GM18511 (cell line): ENCODE data around the gene ATP6V0C.
"Not testable (repeated sequence)": the region's sequence is repeated elsewhere in the genome, so short reads cannot be mapped to it uniquely, and the experiment has no call there.

Source experiments
- ATAC-seq: cut with Tn5 transposase; IDR thresholded peaks from one replicate; pipeline ENCODE4 v1.9.1; 2021; ENCODE audit warnings: mild to moderate bottlenecking, moderate library complexity; ENCODE audit not compliant: unreplicated experiment

ATP6V0C gene

DNA sequence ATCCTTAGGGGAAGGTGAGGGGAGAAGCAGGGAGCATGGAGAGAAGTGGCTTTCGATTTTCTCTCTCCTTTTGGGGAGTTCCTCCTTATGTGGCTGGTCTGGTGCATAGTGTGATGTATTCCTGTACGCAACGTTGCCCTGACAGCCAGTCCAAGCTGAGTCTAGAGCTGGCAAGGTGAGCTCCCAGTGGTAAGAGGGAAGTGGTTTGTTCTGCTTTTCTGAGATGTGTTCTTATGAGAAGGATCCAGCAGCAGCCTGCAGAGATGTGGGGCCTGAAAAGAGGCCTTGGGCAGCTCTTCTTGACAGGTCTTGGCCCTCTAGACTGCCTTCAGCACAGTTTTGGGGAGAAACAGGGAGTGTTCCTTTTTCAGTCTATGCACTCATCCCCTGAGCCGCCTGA lies 27.2 kb downstream of the ATP6V0C start:
- ATAC-seq = not testable (repeated sequence)

DNA sequence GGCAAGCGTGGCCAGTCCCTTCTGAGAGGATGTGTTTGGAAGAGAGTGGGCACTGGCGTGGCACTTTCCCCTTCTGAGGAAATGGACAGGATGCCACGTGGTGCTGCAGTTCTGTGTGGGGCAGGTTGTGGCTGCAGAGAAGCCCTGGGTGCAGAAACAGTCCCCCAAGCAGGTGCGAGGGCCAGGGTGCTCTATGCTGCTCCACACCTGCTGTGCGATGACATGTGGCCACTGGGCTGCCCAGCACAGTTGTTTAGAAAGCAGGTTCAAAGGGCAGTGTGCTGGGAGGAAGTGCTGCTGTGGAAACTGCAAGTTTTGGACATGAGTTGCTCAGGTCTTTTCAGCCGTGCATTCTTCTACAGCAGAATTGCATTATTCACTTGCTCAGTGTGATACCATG lies 27.7 kb downstream of the ATP6V0C start:
- ATAC-seq = not testable (repeated sequence)

DNA sequence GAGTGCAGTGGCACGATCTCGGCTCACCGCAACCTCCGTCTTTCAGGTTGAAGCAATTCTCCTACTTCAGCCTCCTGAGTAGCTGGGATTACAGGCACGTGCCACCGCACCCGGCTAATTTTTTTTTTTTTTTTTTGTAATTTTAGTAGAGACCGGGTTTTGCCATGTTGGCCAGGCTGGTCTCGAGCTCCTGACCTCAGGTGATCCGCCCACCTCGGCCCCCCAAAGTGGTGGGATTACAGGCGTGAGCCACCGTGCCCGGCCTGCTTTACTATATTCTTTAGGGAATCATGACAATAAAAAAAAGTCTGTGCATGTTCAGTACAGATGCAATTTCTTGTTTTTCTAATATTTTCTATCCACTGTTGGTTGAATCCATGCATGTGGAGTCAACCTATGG lies 30.0 kb downstream of the ATP6V0C start:
- ATAC-seq = not testable (repeated sequence)

DNA sequence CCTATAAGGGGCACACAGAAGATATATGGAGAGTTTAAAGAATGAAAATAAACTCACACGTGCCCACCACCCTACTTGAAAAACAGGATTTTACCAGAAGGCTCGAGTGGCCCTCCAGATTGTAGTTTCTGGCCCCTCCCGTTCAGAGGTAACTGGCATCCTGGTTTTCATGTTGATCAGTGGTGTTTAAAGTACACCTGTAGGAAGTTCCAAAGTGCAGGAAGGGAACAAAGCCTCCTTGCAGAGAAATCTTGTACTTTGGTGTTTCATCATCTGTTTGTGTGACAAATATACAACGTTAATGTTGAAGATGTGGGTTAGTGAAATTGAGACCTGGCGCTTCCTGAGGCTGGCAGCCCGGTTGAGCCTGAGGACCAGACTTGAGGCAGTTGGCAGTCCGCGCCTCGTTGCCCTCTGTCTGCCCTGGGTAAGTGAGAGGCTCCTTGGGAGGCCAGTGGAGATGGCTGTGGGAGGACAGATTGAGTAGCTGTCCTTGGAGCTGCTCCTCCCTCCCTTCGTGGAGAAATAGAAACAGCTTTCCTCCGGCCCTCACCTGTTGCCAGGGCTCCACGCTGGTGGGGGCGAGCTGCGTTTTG lies 36.6 kb downstream of the ATP6V0C start:
- ATAC-seq = not testable (repeated sequence)

DNA sequence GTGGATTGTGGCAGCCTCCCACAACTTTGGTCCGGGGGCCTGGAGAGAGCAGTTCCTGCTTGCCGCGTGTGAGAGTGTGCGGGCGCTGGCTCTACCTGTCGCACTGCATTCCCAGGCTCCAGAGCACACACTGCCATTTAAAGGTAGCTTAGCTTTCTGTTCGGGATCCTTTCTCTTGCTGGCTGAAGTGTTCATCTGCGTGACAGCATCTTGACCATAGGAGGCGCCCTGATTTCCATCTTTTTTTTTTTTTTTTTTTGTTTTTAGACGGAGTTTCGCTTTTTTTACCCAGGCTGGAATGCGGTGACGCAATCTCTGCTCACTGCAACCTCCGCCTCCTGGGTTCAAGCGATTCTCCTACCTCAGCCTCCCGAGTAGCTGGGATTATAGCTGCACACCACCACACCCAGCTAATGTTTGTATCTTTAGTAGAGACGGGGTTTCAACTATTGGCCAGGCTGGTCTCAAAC lies 37.7 kb downstream of the ATP6V0C start:
- not testable (repeated sequence) for ATAC-seq

DNA sequence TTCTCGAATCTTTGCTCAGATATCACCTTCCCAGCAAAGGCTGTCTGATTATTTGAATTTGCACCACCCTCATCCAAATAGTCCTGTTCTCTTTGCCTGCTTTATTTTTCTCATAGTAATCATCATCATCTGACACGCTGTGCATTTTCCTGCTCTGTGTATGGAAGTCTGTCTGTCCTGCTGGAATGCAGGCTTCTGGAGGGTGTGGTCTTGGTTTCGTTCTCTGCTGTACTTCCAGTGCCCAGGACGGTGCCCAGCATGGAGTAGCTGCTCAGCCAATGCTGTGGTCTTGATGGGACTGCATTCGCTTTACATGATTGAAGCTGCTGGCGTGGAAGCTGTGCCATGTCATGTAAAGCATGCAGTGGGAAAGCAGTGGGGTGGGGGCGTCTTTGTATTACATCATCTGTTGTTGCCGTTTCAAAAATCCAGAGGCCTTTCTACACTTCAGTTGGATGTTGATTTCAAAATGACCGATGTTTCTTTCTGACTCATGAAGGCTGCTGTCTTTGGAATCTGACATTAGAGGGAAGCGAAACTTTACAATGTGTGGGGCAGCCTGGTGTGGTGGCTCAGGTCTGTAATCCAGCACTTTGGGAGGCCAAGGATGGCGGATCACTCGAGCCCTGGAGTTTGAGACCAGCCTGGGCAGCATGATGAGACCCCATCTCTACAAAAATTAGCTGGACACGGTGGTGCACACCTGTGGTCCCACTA lies 41.1 kb downstream of the ATP6V0C start:
- ATAC-seq = not testable (repeated sequence)

DNA sequence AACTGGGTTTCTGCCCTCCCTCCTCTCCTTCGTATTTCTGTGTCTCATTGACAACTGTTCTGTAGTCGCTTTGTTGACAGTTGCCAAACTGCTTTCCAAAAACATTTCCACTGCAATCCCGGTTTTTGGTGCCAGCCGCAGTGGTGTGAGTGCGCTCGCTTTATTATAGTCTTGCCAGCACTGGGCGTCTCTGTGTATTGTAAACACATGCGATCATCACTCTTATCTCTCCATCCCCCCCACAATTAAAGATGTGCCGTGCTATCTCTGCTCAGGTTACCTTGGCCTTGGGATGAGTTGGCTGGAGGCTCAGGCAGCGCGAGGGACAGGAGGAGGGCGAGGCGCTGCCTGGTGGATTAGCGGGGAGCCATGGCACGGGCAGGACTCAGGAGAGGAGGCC lies 43.4 kb downstream of the ATP6V0C start:
- not testable (repeated sequence) for ATAC-seq

DNA sequence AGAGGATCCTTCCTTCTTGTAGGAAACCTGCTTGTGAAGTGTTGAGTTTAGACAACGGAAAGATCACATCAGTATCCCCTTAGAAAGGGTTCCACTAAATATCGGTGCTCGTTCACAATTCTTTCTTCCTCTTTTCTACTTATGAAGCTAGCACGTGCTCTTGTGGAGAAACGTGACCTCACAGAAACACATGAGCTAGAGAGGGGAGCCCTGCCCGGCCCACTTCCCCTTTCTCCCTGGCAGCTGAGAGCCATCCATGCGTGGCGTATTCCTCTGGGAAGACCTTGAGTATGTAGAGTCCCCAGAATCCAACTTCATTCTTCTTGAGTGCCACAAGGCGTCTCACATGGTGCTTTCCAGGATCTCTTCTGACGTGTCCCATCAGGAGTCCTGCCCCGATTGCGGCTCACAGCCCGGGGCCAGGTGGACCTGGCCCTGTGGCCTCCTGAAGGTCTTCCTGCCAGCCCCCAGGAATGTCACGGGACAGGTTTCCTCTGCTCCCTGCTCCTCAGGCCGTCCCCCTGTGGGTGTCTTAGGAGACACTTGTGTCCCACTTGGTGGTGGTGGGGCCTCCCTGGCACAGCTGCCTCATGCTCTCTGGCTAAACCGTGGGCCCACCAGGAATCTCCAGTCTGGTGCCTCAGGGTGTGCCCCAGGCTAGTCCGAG lies 46.5 kb downstream of the ATP6V0C start:
- peak; percentile 69 for ATAC-seq

DNA sequence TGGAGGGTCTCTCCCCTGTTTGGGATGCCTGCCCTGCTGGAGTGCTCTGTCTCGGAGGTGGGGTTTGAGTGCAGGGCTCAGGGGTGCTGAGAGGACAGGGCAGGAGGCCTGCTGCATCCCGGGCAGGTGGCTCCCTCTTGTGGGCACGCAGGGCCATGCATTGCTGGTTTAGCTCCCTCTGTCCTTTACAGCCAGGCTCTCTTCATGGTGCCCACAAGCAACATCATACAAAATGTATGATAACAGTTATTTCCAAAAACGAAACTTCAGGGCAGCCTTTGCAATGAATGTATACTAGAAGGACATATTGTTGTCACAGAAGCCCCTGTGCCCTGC lies 47.0 kb downstream of the ATP6V0C start:
- peak; percentile 73 for ATAC-seq

DNA sequence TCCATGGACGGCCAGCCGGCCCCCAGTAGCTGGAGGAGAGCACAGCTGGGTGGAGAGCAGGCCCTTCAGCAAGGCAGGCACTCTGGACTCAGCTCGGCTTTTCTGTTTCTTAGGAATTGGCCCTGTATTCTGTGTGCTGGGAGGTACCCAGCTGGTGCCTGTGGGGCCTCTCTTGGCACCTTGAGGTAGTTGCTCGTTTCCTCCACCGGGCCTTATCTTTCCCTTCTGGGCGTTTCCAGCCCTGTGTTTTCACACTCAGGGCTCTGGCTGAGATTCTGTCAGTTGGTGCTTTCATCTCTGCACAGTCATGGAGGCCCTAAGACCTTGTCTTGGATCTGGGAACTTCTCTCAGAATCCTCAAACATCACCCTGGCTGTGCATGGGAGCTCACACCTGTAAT lies 53.8 kb downstream of the ATP6V0C start:
- not testable (repeated sequence) for ATAC-seq

DNA sequence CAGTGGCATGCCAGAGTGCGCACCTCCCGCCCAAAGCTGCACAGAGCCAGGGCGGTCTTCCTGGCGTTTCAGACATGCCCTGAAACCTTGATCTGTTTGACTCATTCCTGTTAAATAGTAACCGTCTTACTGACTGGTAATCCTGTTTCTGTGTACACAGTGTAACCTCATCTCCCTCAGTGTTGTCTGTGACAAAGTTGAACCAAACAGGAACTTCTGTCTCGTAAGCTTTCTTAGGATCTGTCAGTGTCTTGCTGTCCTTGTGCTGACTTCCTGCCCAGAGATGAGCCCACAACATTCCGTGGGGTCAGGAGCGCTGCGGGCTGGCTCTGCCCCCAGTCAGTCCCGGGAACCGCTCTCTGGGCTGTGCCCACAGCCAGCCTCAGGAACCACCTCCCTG lies 54.8 kb downstream of the ATP6V0C start:
- ATAC-seq = not testable (repeated sequence)
